Panc1 (cell line): ENCODE measurements around the gene FIBCD1. TPM values are rescaled to one million over a fixed set of nuclear protein-coding genes. Genes with fewer than 3 reads are reported as not detected.
A peak's percentile ranks its signal among the peaks of the same experiment; 100 is the strongest.

Experiments
- ATAC-seq: fragments of 200-7000 bp; cut with Tn5 transposase; 2 replicates; pipeline ENCODE4 v1.9.1; 2020; ENCODE audit warnings: mild to moderate bottlenecking, moderate library complexity
- Bru-seq: library from RNA; stranded (reverse); fragments of 400-500 nt; gene quantifications from one replicate; lab custom pipeline; 2021; lab: Mats Ljungman, UMichigan
- BruChase-seq, 2 experiments: library from RNA; stranded (reverse); fragments of 400-500 nt; gene quantifications; one replicate each; lab custom pipeline; 2021; lab: Mats Ljungman, UMichigan
- BruUV-seq: library from RNA; stranded (reverse); fragments of 400-500 nt; replicated peaks from 2 replicates; lab custom pipeline; 2021; lab: Mats Ljungman, UMichigan
- CTCF ChIA-PET: fragments of 300-600 bp; sonication (Branson Sonifier 250); formaldehyde crosslinking; loops from one replicate; lab custom pipeline; 2022; ENCODE audit warnings: antibody characterized with exemption; lab: Charles Lee
- POLR2A ChIA-PET: fragments of 300-600 bp; sonication (Branson Sonifier 250); formaldehyde crosslinking; loops from one replicate; lab custom pipeline; 2022; ENCODE audit warnings: antibody characterized with exemption; lab: Charles Lee
- DNase-seq: peaks from one replicate; pipeline ENCODE4 v3.0.0-alpha.2; 2010; ENCODE audit warnings: low read depth, low spot score
- H3K27ac ChIP-seq: 2 replicates; pipeline ENCODE4 v1.5.1; 2011; ENCODE audit warnings: mild to moderate bottlenecking, low read length, inconsistent platforms
- H3K27me3 ChIP-seq: fragments of 200-500 bp; sonication (Bioruptor generic); 2 replicates; pipeline ENCODE4 v1.6.0; 2014; ENCODE audit warnings: low read length, inconsistent platforms; ENCODE audit not compliant: control insufficient read depth, insufficient read depth
- H3K36me3 ChIP-seq: fragments of 200-500 bp; sonication (Bioruptor generic); 2 replicates; pipeline ENCODE4 v1.5.1; 2014; ENCODE audit warnings: inconsistent platforms, mild to moderate bottlenecking, low read length, moderate library complexity; ENCODE audit not compliant: control insufficient read depth, insufficient read depth
- H3K4me1 ChIP-seq: 2 replicates; pipeline ENCODE4 v1.5.1; 2011; ENCODE audit warnings: inconsistent platforms, mild to moderate bottlenecking, low read length, moderate library complexity; ENCODE audit not compliant: control insufficient read depth, insufficient read depth
- H3K4me3 ChIP-seq, 2 experiments: 2 replicates each; pipeline ENCODE4 v1.5.1; 2011 to 2012; ENCODE audit warnings: low read depth in 2 of 2, low read length in 2 of 2, mild to moderate bottlenecking in 2 of 2, inconsistent platforms in 1 of 2, moderate library complexity in 1 of 2
- H3K9me3 ChIP-seq: fragments of 200-500 bp; sonication (Bioruptor generic); 2 replicates; pipeline ENCODE4 v1.5.1; 2014; ENCODE audit warnings: low read depth, mild to moderate bottlenecking, inconsistent platforms, low read length, moderate library complexity; ENCODE audit not compliant: control insufficient read depth, insufficient read depth
- POLR2AphosphoS5 ChIP-seq: IDR thresholded peaks from 2 replicates; pipeline ENCODE4 v1.6.1; 2012; ENCODE audit warnings: mild to moderate bottlenecking, low read depth, low read length, moderate library complexity
- SIN3A ChIP-seq: IDR thresholded peaks from 2 replicates; pipeline ENCODE4 v1.6.1; 2012; ENCODE audit warnings: low read depth, mild to moderate bottlenecking, low read length, moderate library complexity, borderline replicate concordance; ENCODE audit not compliant: insufficient read depth
- TCF7L2 ChIP-seq: IDR thresholded peaks from 2 replicates; pipeline ENCODE4 v1.6.1; 2011; ENCODE audit warnings: mild to moderate bottlenecking, low read depth, low read length, inconsistent platforms
- in situ Hi-C: cut with HindIII; loops from 2 replicates; pipeline ENCODE4 v1.10.0; 2016; ENCODE audit warnings: low sequenced_read_pairs, low pct_unique_long_range_greater_than_20kb
- intact Hi-C: fragments of 100-400 bp; cut with micrococcal nuclease; formaldehyde crosslinking; loops from one replicate; pipeline ENCODE4 v1.10.0; 2022; ENCODE audit not compliant: unreplicated experiment
- long read RNA-seq: library from polyadenylated mRNA; unstranded; transcript quantifications from one replicate; pipeline ENCODE4 v2.0.0, GENCODE V29; 2021; ENCODE audit not compliant: unreplicated experiment
- polyA plus RNA-seq: library from polyadenylated mRNA; unstranded; fragments of >200 nt; gene quantifications from one replicate; pipeline ENCODE4 v1.2.1, GENCODE V29; 2012; ENCODE audit warnings: missing spikeins; ENCODE audit not compliant: insufficient read length
- total RNA-seq: library from RNA; stranded (reverse); gene quantifications from one replicate; pipeline ENCODE4 v1.2.1, GENCODE V29; 2021; ENCODE audit not compliant: unreplicated experiment
- TF ChIP-seq, protein P1 (sequence below): fragments of 450-650 bp; IDR thresholded peaks from 2 replicates; pipeline ENCODE4 v1.5.1; 2017; ENCODE audit warnings: mild to moderate bottlenecking
- TF ChIP-seq, protein P2 (sequence below), 2 experiments: IDR thresholded peaks; 2 replicates each; pipeline ENCODE4 v1.6.1; 2011 to 2012; ENCODE audit warnings: low read depth in 2 of 2, control low read depth in 1 of 2, low read length in 1 of 2, mild to moderate bottlenecking in 1 of 2, moderate library complexity in 1 of 2; ENCODE audit not compliant: insufficient read depth in 1 of 2

FIBCD1 gene, protein sequence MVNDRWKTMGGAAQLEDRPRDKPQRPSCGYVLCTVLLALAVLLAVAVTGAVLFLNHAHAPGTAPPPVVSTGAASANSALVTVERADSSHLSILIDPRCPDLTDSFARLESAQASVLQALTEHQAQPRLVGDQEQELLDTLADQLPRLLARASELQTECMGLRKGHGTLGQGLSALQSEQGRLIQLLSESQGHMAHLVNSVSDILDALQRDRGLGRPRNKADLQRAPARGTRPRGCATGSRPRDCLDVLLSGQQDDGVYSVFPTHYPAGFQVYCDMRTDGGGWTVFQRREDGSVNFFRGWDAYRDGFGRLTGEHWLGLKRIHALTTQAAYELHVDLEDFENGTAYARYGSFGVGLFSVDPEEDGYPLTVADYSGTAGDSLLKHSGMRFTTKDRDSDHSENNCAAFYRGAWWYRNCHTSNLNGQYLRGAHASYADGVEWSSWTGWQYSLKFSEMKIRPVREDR
- total RNA-seq (16.3 TPM), Bru-seq, nascent RNA (percentile 34 among the genes with signal in this experiment), BruChase-seq, experiment 1, labeled RNA remaining after a 2-hour chase (percentile 41 among the genes with signal in this experiment), BruChase-seq, experiment 2, labeled RNA remaining after a 6-hour chase (percentile 45 among the genes with signal in this experiment)
- 16.6 TPM for polyA plus RNA-seq
- long read RNA-seq, partial matches to known transcripts: 1 of 15 reads
- long read RNA-seq, other reads (novel, unspliced or antisense): 11 of 15 reads

DNA sequence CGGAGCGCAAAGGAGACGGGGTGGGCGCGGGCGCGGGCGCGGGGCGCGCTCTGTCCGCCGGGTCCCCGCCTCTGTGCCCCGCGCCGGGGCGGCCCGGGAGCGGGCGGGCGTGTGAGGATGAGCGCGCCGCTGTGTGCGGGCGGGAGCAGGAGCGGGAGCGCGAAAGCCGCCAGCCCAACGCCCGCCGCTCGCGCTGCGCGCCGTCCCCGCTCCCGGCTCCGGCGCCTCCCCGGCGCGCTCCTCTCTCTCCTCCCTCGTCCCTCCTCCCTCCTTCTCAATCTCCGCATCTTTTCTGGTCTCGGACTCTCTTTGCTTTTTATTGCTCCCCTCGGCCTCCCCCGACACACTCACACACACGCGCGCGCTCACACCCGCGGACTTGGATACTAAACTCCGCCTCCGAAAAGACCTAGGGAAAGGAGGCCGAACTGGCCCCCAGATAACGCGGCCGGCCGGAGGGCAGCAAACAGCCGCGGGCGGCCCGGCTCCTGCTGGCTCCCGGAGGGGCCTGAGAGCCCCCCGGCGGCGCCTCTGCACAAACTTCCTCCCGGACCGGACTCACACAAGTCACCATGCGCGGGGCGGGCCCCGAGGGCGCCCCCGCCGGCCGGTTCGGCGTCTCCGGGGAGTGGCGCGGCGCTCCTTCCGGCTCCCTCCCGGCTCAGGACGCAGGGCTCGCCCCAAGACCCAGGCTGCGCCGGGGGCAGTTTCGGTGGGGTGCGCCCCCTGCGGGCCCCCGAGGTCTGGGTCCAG, at the start of gene FIBCD1:
TSS of gene FIBCD1 (minus strand) at position 596 of the 753 bp plus-strand sequence. CDS start 640 bp downstream, outside the sequence.
- no TSS peak for BruUV-seq
- Histone ChIP-seq H3K9me3 (no peaks in the 10 kb centered on the region), H3K4me1 (peaks cover 17% of the 10 kb centered on the region), H3K36me3 (no peaks in the 10 kb centered on the region), H3K27me3 (no peaks in the 10 kb centered on the region), H3K4me3 (peak within 1 kb of the TSS; percentile 56 to 62), H3K27ac (peak within 1 kb of the TSS; percentile 59; the same call in 1 of the 2 replicates)
- ChIA-PET CTCF (interaction anchor here (1.0 kb wide), 2 partner anchors 60 to 69 kb away, joined by 3 read pairs; no protein-coding TSS in a partner anchor), POLR2A (no interaction called here)
- in situ Hi-C loops (no loop called here), intact Hi-C loops (no loop called here)
- no peak for TF ChIP-seq POLR2AphosphoS5
- TF ChIP-seq, protein P1, sequence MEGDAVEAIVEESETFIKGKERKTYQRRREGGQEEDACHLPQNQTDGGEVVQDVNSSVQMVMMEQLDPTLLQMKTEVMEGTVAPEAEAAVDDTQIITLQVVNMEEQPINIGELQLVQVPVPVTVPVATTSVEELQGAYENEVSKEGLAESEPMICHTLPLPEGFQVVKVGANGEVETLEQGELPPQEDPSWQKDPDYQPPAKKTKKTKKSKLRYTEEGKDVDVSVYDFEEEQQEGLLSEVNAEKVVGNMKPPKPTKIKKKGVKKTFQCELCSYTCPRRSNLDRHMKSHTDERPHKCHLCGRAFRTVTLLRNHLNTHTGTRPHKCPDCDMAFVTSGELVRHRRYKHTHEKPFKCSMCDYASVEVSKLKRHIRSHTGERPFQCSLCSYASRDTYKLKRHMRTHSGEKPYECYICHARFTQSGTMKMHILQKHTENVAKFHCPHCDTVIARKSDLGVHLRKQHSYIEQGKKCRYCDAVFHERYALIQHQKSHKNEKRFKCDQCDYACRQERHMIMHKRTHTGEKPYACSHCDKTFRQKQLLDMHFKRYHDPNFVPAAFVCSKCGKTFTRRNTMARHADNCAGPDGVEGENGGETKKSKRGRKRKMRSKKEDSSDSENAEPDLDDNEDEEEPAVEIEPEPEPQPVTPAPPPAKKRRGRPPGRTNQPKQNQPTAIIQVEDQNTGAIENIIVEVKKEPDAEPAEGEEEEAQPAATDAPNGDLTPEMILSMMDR: peak; percentile 74; the same call in 1 of the 2 replicates
- TF ChIP-seq, protein P2, sequence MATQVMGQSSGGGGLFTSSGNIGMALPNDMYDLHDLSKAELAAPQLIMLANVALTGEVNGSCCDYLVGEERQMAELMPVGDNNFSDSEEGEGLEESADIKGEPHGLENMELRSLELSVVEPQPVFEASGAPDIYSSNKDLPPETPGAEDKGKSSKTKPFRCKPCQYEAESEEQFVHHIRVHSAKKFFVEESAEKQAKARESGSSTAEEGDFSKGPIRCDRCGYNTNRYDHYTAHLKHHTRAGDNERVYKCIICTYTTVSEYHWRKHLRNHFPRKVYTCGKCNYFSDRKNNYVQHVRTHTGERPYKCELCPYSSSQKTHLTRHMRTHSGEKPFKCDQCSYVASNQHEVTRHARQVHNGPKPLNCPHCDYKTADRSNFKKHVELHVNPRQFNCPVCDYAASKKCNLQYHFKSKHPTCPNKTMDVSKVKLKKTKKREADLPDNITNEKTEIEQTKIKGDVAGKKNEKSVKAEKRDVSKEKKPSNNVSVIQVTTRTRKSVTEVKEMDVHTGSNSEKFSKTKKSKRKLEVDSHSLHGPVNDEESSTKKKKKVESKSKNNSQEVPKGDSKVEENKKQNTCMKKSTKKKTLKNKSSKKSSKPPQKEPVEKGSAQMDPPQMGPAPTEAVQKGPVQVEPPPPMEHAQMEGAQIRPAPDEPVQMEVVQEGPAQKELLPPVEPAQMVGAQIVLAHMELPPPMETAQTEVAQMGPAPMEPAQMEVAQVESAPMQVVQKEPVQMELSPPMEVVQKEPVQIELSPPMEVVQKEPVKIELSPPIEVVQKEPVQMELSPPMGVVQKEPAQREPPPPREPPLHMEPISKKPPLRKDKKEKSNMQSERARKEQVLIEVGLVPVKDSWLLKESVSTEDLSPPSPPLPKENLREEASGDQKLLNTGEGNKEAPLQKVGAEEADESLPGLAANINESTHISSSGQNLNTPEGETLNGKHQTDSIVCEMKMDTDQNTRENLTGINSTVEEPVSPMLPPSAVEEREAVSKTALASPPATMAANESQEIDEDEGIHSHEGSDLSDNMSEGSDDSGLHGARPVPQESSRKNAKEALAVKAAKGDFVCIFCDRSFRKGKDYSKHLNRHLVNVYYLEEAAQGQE (IDR thresholded peaks at IDR 0.05; ENCODE audit: insufficient read depth in 1 of 2, low read depth in 2 of 2, low read length in 1 of 2): no peak
- ATAC-seq (peak; percentile 73), DNase-seq (no peak)

- no TSS peak for BruUV-seq
- Histone ChIP-seq H3K27me3 (no peaks in the 10 kb centered on the region), H3K4me3 (no peak overlapping the region), H3K36me3 (no peaks in the 10 kb centered on the region), H3K9me3 (no peaks in the 10 kb centered on the region), H3K27ac (no peak overlapping the region), H3K4me1 (no peaks in the 10 kb centered on the region)
- CTCF ChIA-PET: no interaction called here
- POLR2A ChIA-PET: no interaction called here
- in situ Hi-C loops: no loop called here
- DNase-seq: no peak
- intact Hi-C loops: no loop called here
- TF ChIP-seq POLR2AphosphoS5 (no peak), SIN3A (no peak), TCF7L2 (no peak)
- TF ChIP-seq, protein P2 (IDR thresholded peaks at IDR 0.05; ENCODE audit: insufficient read depth in 1 of 2, low read depth in 2 of 2, low read length in 1 of 2): no peak
- TF ChIP-seq, protein P1: no peak
- ATAC-seq: no peak
These were observed 49.3 kb upstream of the FIBCD1 start for GRCh38 chr9:130988400-130988747.
